AG04449 (cell line): ENCODE measurements around the gene GPX7.

Experiments
- CTCF ChIA-PET: fragments of 350-600 bp; formaldehyde crosslinking; extraction: SDS; loops from one replicate; lab custom pipeline; 2021; ENCODE audit warnings: antibody characterized with exemption; lab: Yijun Ruan, JAX
- POLR2A ChIA-PET: fragments of 400-600, 350-600 bp; formaldehyde crosslinking; extraction: SDS; loops from one replicate; lab custom pipeline; 2020; ENCODE audit warnings: antibody characterized with exemption, inconsistent platforms; lab: Yijun Ruan, JAX
- DNase-seq: peaks from one replicate; pipeline ENCODE4 v3.0.0-alpha.2; 2010; ENCODE audit warnings: low read depth, low spot score
- H3K4me3 ChIP-seq: 2 replicates; pipeline ENCODE4 v1.5.1; 2011; ENCODE audit warnings: low read depth, mild to moderate bottlenecking, control low read depth, low read length
- CTCF ChIP-seq: IDR thresholded peaks from one replicate; pipeline ENCODE4 v1.5.1; 2011; ENCODE audit warnings: mild to moderate bottlenecking, moderate library complexity, low read length, control low read depth, inconsistent platforms; ENCODE audit not compliant: insufficient read depth; ENCODE audit errors: missing control alignments

The GPX7 gene

GRCh38 chr1:52582116-52582696 lies 20.0 kb upstream of the GPX7 start:
- ChIA-PET POLR2A (no interaction called here), CTCF (no interaction called here)
- no peak for TF ChIP-seq CTCF
- DNase-seq: no peak
- H3K4me3 ChIP-seq: no peak overlapping the region

GRCh38 chr1:52585474-52585873 lies 16.7 kb upstream of the GPX7 start:
- no peak for TF ChIP-seq CTCF
- no peak overlapping the region for H3K4me3 ChIP-seq
- ChIA-PET CTCF (no interaction called here), POLR2A (no interaction called here)
- no peak for DNase-seq

- no peak for DNase-seq
- TF ChIP-seq CTCF: no peak
- no peak overlapping the region for H3K4me3 ChIP-seq
- POLR2A ChIA-PET: no interaction called here
- CTCF ChIA-PET: no interaction called here
Measured at GRCh38 chr1:52588027-52588426, 14.1 kb upstream of the GPX7 start.

- no peak overlapping the region for H3K4me3 ChIP-seq
- ChIA-PET POLR2A (no interaction called here), CTCF (no interaction called here)
- TF ChIP-seq CTCF: no peak
- DNase-seq: no peak
Measured at GRCh38 chr1:52588535-52588934, 13.6 kb upstream of the GPX7 start.

- POLR2A ChIA-PET: interaction anchor here (0.6 kb wide), 1 partner anchor 121 kb away, joined by 3 read pairs; no protein-coding TSS in a partner anchor
- DNase-seq: no peak
Measured at GRCh38 chr1:52590266-52590665, 11.9 kb upstream of the GPX7 start.

More at GRCh38 chr1:52590266-52590665, 11.9 kb upstream of the GPX7 start:
- TF ChIP-seq CTCF: no peak
- no peak overlapping the region for H3K4me3 ChIP-seq
- CTCF ChIA-PET: no interaction called here
